MM.1S (cell line): ENCODE measurements around the gene WDR54.

Experiments
- DNase-seq: peaks from one replicate; pipeline ENCODE4 v3.0.0-alpha.2; 2015
- H2AFZ ChIP-seq: fragments of 300-600 bp; sonication (generic); 2 replicates; pipeline ENCODE4 v1.6.0; 2016; ENCODE audit warnings: antibody characterized with exemption, low read length
- H3F3A ChIP-seq: fragments of 300-600 bp; sonication (generic); 2 replicates; pipeline ENCODE4 v1.6.1; 2016; ENCODE audit warnings: mild to moderate bottlenecking, antibody characterized with exemption, low read length, moderate library complexity, mixed read lengths; ENCODE audit not compliant: insufficient read depth
- H3K27ac ChIP-seq: fragments of 300-600 bp; sonication (generic); 2 replicates; pipeline ENCODE4 v1.5.1; 2016; ENCODE audit warnings: mild to moderate bottlenecking, low read length
- H3K27me3 ChIP-seq: fragments of 300-600 bp; sonication (generic); replicated peaks from 2 replicates; pipeline ENCODE4 v1.6.0; 2016; ENCODE audit warnings: low read length; ENCODE audit not compliant: insufficient read depth
- H3K36me3 ChIP-seq: fragments of 300-600 bp; sonication (generic); replicated peaks from 2 replicates; pipeline ENCODE4 v1.6.1; 2016; ENCODE audit warnings: mild to moderate bottlenecking, low read length, mixed read lengths; ENCODE audit not compliant: insufficient read depth
- H3K4me1 ChIP-seq: fragments of 300-600 bp; sonication (generic); 2 replicates; pipeline ENCODE4 v1.6.1; 2016; ENCODE audit warnings: low read length, mixed read lengths
- H3K4me2 ChIP-seq: fragments of 300-600 bp; sonication (generic); 2 replicates; pipeline ENCODE4 v1.6.0; 2016; ENCODE audit warnings: low read depth, low read length
- H3K4me3 ChIP-seq: fragments of 300-600 bp; sonication (generic); 2 replicates; pipeline ENCODE4 v1.5.1; 2016; ENCODE audit warnings: low read length, mixed read lengths
- H3K79me2 ChIP-seq: fragments of 300-600 bp; sonication (generic); 2 replicates; pipeline ENCODE4 v1.6.1; 2016; ENCODE audit warnings: mixed run types, low read length, mixed read lengths
- H3K9ac ChIP-seq: fragments of 300-600 bp; sonication (generic); 2 replicates; pipeline ENCODE4 v1.6.1; 2016; ENCODE audit warnings: low read length, mixed read lengths
- H3K9me2 ChIP-seq: fragments of 300-600 bp; sonication (generic); replicated peaks from 2 replicates; pipeline ENCODE4 v1.6.1; 2016; ENCODE audit warnings: mild to moderate bottlenecking, low read length, mixed read lengths; ENCODE audit not compliant: insufficient read depth
- H3K9me3 ChIP-seq: fragments of 300-600 bp; sonication (generic); replicated peaks from 2 replicates; pipeline ENCODE4 v1.6.1; 2016; ENCODE audit warnings: mild to moderate bottlenecking, low read length, mixed read lengths; ENCODE audit not compliant: insufficient read depth
- H4K20me1 ChIP-seq: fragments of 300-600 bp; sonication (generic); 2 replicates; pipeline ENCODE4 v1.6.1; 2016; ENCODE audit warnings: mild to moderate bottlenecking, low read length, moderate library complexity, mixed read lengths; ENCODE audit not compliant: insufficient read depth
- CTCF ChIP-seq: fragments of 300-600 bp; sonication (generic); IDR thresholded peaks from 2 replicates; pipeline ENCODE4 v1.5.1; 2016; ENCODE audit warnings: antibody characterized with exemption, low read length, mixed read lengths
- EZH2 ChIP-seq: fragments of 300-600 bp; sonication (generic); optimal IDR thresholded peaks from 2 replicates; pipeline ENCODE3; 2017; ENCODE audit warnings: low read depth, mild to moderate bottlenecking, antibody characterized with exemption, low read length, mixed read lengths
- EZH2phosphoT487 ChIP-seq: fragments of 300-600 bp; sonication (generic); IDR thresholded peaks from 2 replicates; pipeline ENCODE4 v1.6.1; 2018; ENCODE audit warnings: antibody characterized with exemption, low read length

WDR54 gene

GRCh38 chr2:74425523-74425922 lies 4.0 kb downstream of the WDR54 start:
- TF ChIP-seq EZH2 (no peak), EZH2phosphoT487 (no peak), CTCF (no peak)
- H3K4me2 ChIP-seq, result no peak overlapping the region
- no peaks in the 10 kb centered on the region for H3K9me3 ChIP-seq
- H3K4me1 ChIP-seq, result peaks cover 3% of the 10 kb centered on the region; the same call in 1 of the 2 replicates
- peaks cover 8% of the 10 kb centered on the region; the same call in 1 of the 2 replicates for H3F3A ChIP-seq
- no peaks in the 10 kb centered on the region for H3K9me2 ChIP-seq
- no peaks in the 10 kb centered on the region for H4K20me1 ChIP-seq
- no peaks in the 10 kb centered on the region for H3K27me3 ChIP-seq
- DNase-seq, result no peak
- H3K9ac ChIP-seq, result no peak overlapping the region
- no peaks in the 10 kb centered on the region for H3K79me2 ChIP-seq
- H3K27ac ChIP-seq, result no peak overlapping the region
- H2AFZ ChIP-seq, result no peak overlapping the region
- no peaks in the 10 kb centered on the region for H3K36me3 ChIP-seq
- H3K4me3 ChIP-seq, result no peak overlapping the region

GRCh38 chr2:74426181-74426758 lies 4.7 kb downstream of the WDR54 start:
- H3K9ac ChIP-seq, result no peak overlapping the region
- no peak overlapping the region for H3K27ac ChIP-seq

GRCh38 chr2:74427551-74427950 lies 6.0 kb downstream of the WDR54 start:
- Histone ChIP-seq H3K4me3 (no peak overlapping the region), H3K4me2 (no peak overlapping the region), H3K36me3 (no peaks in the 10 kb centered on the region), H3K9me3 (no peaks in the 10 kb centered on the region), H3K27me3 (no peaks in the 10 kb centered on the region), H3K79me2 (no peaks in the 10 kb centered on the region), H4K20me1 (no peaks in the 10 kb centered on the region), H3K4me1 (no peaks in the 10 kb centered on the region), H3K9me2 (no peaks in the 10 kb centered on the region), H3K9ac (no peak overlapping the region), H2AFZ (no peak overlapping the region), H3F3A (no peaks in the 10 kb centered on the region), H3K27ac (no peak overlapping the region)
- no peak for DNase-seq
- no peak for TF ChIP-seq EZH2phosphoT487
- TF ChIP-seq EZH2, result no peak
- no peak for TF ChIP-seq CTCF

More at GRCh38 chr2:74426181-74426758, 4.7 kb downstream of the WDR54 start:
- Histone ChIP-seq H3K9me2 (no peaks in the 10 kb centered on the region), H3K4me2 (no peak overlapping the region), H3K79me2 (no peaks in the 10 kb centered on the region), H2AFZ (no peak overlapping the region), H3K27me3 (no peaks in the 10 kb centered on the region), H3F3A (peaks cover 5% of the 10 kb centered on the region; the same call in 1 of the 2 replicates), H3K4me3 (no peak overlapping the region), H3K4me1 (no peaks in the 10 kb centered on the region; the same call in 1 of the 2 replicates), H3K36me3 (no peaks in the 10 kb centered on the region), H3K9me3 (no peaks in the 10 kb centered on the region), H4K20me1 (no peaks in the 10 kb centered on the region)
- no peak for DNase-seq
- TF ChIP-seq EZH2, result no peak
- no peak for TF ChIP-seq EZH2phosphoT487
- TF ChIP-seq CTCF, result no peak
